ENCODE results near the gene ADGRL3.

GRCh38 chr4:61531188-61531587, 331.1 kb downstream of the ADGRL3 start:
- TF ChIP-seq CTCF (IDR thresholded peaks at IDR 0.05) = no peak
- TF ChIP-seq POLR2A (IDR thresholded peaks at IDR 0.05) = no peak
